Uterus (tissue), 4 donors: ENCODE measurements around the gene NSUN3. TPM values are rescaled to one million over a fixed set of nuclear protein-coding genes. Genes with fewer than 3 reads are reported as not detected.

Source experiments
- DNase-seq, 2 donors: peaks; one replicate each; pipeline ENCODE4 v3.0.0-alpha.2; 2019 to 2020
- H3K27ac ChIP-seq, 2 donors: fragments of 200-600 bp; sonication (generic); 1 replicate in 1 of 2; 2 replicates in 1 of 2; pipeline ENCODE4 v1.5.1; 2016 to 2018
- H3K27me3 ChIP-seq, 2 donors: fragments of 200-600 bp; sonication (generic); one replicate each; pipeline ENCODE4 v1.5.1; 2018 to 2019; ENCODE audit warnings: control low read depth in 1 of 2
- H3K36me3 ChIP-seq, 2 donors: fragments of 200-600 bp; sonication (generic); one replicate each; pipeline ENCODE4 v1.5.1; 2019; ENCODE audit warnings: control low read depth in 1 of 2
- H3K4me1 ChIP-seq, 2 donors: fragments of 200-600 bp; sonication (generic); one replicate each; pipeline ENCODE4 v1.5.1; 2018 to 2019; ENCODE audit warnings: control low read depth in 1 of 2
- H3K4me3 ChIP-seq, 2 donors: fragments of 200-600 bp; sonication (generic); 1 replicate in 1 of 2; 2 replicates in 1 of 2; pipeline ENCODE4 v1.5.1; 2018 to 2019; ENCODE audit warnings: mild to moderate bottlenecking in 1 of 2
- H3K9me3 ChIP-seq, 2 donors: fragments of 200-600 bp; sonication (generic); one replicate each; pipeline ENCODE4 v1.5.1; 2019; ENCODE audit warnings: control low read depth in 1 of 2
- CTCF ChIP-seq, 4 experiments: fragments of 200-600 bp in 2 of 4; fragments of 450-650 bp in 2 of 4; sonication (generic) in 2 of 4; IDR thresholded peaks; one replicate each; pipeline ENCODE4 v1.5.1; 2016 to 2019; ENCODE audit warnings: antibody characterized with exemption in 4 of 4, mild to moderate bottlenecking in 2 of 4, moderate library complexity in 1 of 4
- POLR2A ChIP-seq, 2 donors: fragments of 450-650 bp; IDR thresholded peaks; one replicate each; pipeline ENCODE4 v1.6.1; 2016; ENCODE audit warnings: antibody characterized with exemption in 2 of 2, mild to moderate bottlenecking in 1 of 2, moderate library complexity in 1 of 2
- intact Hi-C: fragments of 100-400 bp; cut with DNase I; formaldehyde crosslinking; loops from one replicate; pipeline ENCODE4 v1.15.1; 2023; ENCODE audit warnings: low total_unique reads
- total RNA-seq, 4 donors: library from RNA; depleted of rRNA in 3 of 4; stranded (reverse); fragments of >200 nt in 3 of 4; gene quantifications; one replicate each; pipeline versions ENCODE4 v1.1.0 to v1.2.4, GENCODE V29; 2014 to 2023
- donor health status: DM: yes; HTN: yes; CAD: no.

NSUN3 gene
- total RNA-seq, 4 donors from 2014 or later: 3.3 to 32.6 (median 11.3) TPM

GRCh38 chr3:94136133-94136532 lies 73.3 kb downstream of the NSUN3 start:
- intact Hi-C loops: no loop called here
- H3K4me3 ChIP-seq: no peak overlapping the region
- no peak for TF ChIP-seq POLR2A (IDR thresholded peaks at IDR 0.05)
- TF ChIP-seq CTCF (IDR thresholded peaks at IDR 0.05): no peak
- H3K36me3 ChIP-seq: no peaks in the 10 kb centered on the region
- no peak overlapping the region for H3K27ac ChIP-seq
- no peaks in the 10 kb centered on the region for H3K9me3 ChIP-seq
- no peak for DNase-seq
- no peaks in the 10 kb centered on the region for H3K4me1 ChIP-seq
- H3K27me3 ChIP-seq: no peaks in the 10 kb centered on the region

- H3K27ac ChIP-seq: no peak overlapping the region
- H3K27me3 ChIP-seq: no peaks in the 10 kb centered on the region
- H3K36me3 ChIP-seq: no peaks in the 10 kb centered on the region
- TF ChIP-seq POLR2A (IDR thresholded peaks at IDR 0.05) (no peak), CTCF (IDR thresholded peaks at IDR 0.05) (no peak)
- no peaks in the 10 kb centered on the region for H3K4me1 ChIP-seq
- H3K4me3 ChIP-seq: no peak overlapping the region
- intact Hi-C loops: no loop called here
- no peak for DNase-seq
- H3K9me3 ChIP-seq: no peaks in the 10 kb centered on the region
Observed at GRCh38 chr3:94137377-94137776, 74.5 kb downstream of the NSUN3 start.

- Histone ChIP-seq H3K4me1 (no peaks in the 10 kb centered on the region), H3K4me3 (no peak overlapping the region), H3K36me3 (no peaks in the 10 kb centered on the region), H3K27ac (no peak overlapping the region), H3K9me3 (no peaks in the 10 kb centered on the region), H3K27me3 (no peaks in the 10 kb centered on the region)
- TF ChIP-seq POLR2A (IDR thresholded peaks at IDR 0.05): no peak
- TF ChIP-seq CTCF (IDR thresholded peaks at IDR 0.05): no peak
- DNase-seq: no peak
- intact Hi-C loops: no loop called here
Observed at GRCh38 chr3:94146455-94146854, 83.6 kb downstream of the NSUN3 start.

GRCh38 chr3:94147012-94147411 lies 84.2 kb downstream of the NSUN3 start:
- Histone ChIP-seq H3K4me1 (no peaks in the 10 kb centered on the region), H3K27me3 (no peaks in the 10 kb centered on the region), H3K27ac (no peak overlapping the region), H3K36me3 (no peaks in the 10 kb centered on the region), H3K9me3 (no peaks in the 10 kb centered on the region), H3K4me3 (no peak overlapping the region)
- no peak for DNase-seq
- intact Hi-C loops: no loop called here
- TF ChIP-seq POLR2A (IDR thresholded peaks at IDR 0.05) (no peak), CTCF (IDR thresholded peaks at IDR 0.05) (no peak)

GRCh38 chr3:94150113-94150512 lies 87.3 kb downstream of the NSUN3 start:
- intact Hi-C loops: no loop called here
- no peak for TF ChIP-seq CTCF (IDR thresholded peaks at IDR 0.05)
- Histone ChIP-seq H3K36me3 (no peaks in the 10 kb centered on the region), H3K9me3 (no peaks in the 10 kb centered on the region), H3K4me3 (no peak overlapping the region), H3K27me3 (no peaks in the 10 kb centered on the region), H3K4me1 (no peaks in the 10 kb centered on the region), H3K27ac (no peak overlapping the region)
- DNase-seq: no peak
